ENCODE measurements around the gene TEX11. TPM values are rescaled to one million over a fixed set of nuclear protein-coding genes. Genes with fewer than 3 reads are reported as not detected.
A peak's percentile ranks its signal among the peaks of the same experiment; 100 is the strongest.
"Not testable (repeated sequence)": the region's sequence is repeated elsewhere in the genome, so short reads cannot be mapped to it uniquely, and the experiment has no call there.

The TEX11 gene
- total and polyA plus RNA-seq, 8 donors: 0.18 to 4.6 (median 1.6) TPM; not detected in 5

- no peak overlapping the region for H3K27ac ChIP-seq
- 53 to 100% (median 61%) methylated on average over 1 to 3 of the region's 3 CpGs for WGBS, 5 donors
- peaks cover 0 to 19% (median 0%) of the 10 kb centered on the region in 3 donors for H3K27me3 ChIP-seq
- H3K9me3 ChIP-seq: no peaks in the 10 kb centered on the region
- TF ChIP-seq EP300 (IDR thresholded peaks at IDR 0.05): no peak
- intact Hi-C loops (cut with DNase I; ENCODE audit: low total_unique reads): no loop called here
- H3K4me1 ChIP-seq: no peaks in the 10 kb centered on the region
- no peaks in the 10 kb centered on the region for H3K36me3 ChIP-seq
- peak in 1 of 2 donors; percentile 0 for DNase-seq
- H3K4me3 ChIP-seq: no peak overlapping the region
These were observed 81.8 kb downstream of the TEX11 start for GRCh38 chrX:70826715-70827114.

GRCh38 chrX:70825366-70825765, 83.1 kb downstream of the TEX11 start:
- Histone ChIP-seq H3K27ac (no peak overlapping the region), H3K9me3 (peaks cover 0 to 6% (median 2%) of the 10 kb centered on the region in 4 donors), H3K36me3 (no peaks in the 10 kb centered on the region), H3K4me1 (no peaks in the 10 kb centered on the region), H3K4me3 (no peak overlapping the region), H3K27me3 (peaks cover 0 to 14% (median 0%) of the 10 kb centered on the region in 3 donors)
- WGBS, 5 donors: 85 to 93% (median 89%) methylated on average over 4 of the region's 4 CpGs
- DNase-seq: no peak
- TF ChIP-seq POLR2AphosphoS5 (IDR thresholded peaks at IDR 0.05) (no peak), EP300 (IDR thresholded peaks at IDR 0.05) (no peak), CTCF (IDR thresholded peaks at IDR 0.05) (no peak), POLR2A (IDR thresholded peaks at IDR 0.05) (no peak)
- intact Hi-C loops (cut with DNase I; ENCODE audit: low total_unique reads): no loop called here

GRCh38 chrX:70808942-70809940, 99.3 kb downstream of the TEX11 start:
- DNase-seq: no peak
- intact Hi-C loops (cut with DNase I; ENCODE audit: low total_unique reads): no loop called here
- Histone ChIP-seq H3K4me3 (no peak overlapping the region), H3K9me3 (peaks cover 0 to 3% (median 0%) of the 10 kb centered on the region in 4 donors), H3K27me3 (no peaks in the 10 kb centered on the region), H3K4me1 (no peaks in the 10 kb centered on the region), H3K27ac (no peak overlapping the region), H3K36me3 (no peaks in the 10 kb centered on the region)
- 78 to 88% (median 87%) methylated on average over 11 of the region's 11 CpGs for WGBS, 5 donors
- TF ChIP-seq POLR2AphosphoS5 (IDR thresholded peaks at IDR 0.05) (no peak), EP300 (IDR thresholded peaks at IDR 0.05) (no peak), CTCF (IDR thresholded peaks at IDR 0.05) (no peak), POLR2A (IDR thresholded peaks at IDR 0.05) (no peak)

- 76 to 90% (median 83%) methylated on average over 7 to 8 of the region's 8 CpGs for WGBS, 5 donors
- no peak for TF ChIP-seq POLR2A (IDR thresholded peaks at IDR 0.05)
- TF ChIP-seq EP300 (IDR thresholded peaks at IDR 0.05): no peak
- TF ChIP-seq POLR2AphosphoS5 (IDR thresholded peaks at IDR 0.05): no peak
- TF ChIP-seq CTCF (IDR thresholded peaks at IDR 0.05): no peak
- no peaks in the 10 kb centered on the region for H3K36me3 ChIP-seq
- no peak overlapping the region for H3K4me3 ChIP-seq
- DNase-seq: no peak
- H3K4me1 ChIP-seq: no peaks in the 10 kb centered on the region
- H3K27ac ChIP-seq: no peak overlapping the region
- no peaks in the 10 kb centered on the region for H3K27me3 ChIP-seq
- intact Hi-C loops (cut with DNase I; ENCODE audit: low total_unique reads): no loop called here
- H3K9me3 ChIP-seq: no peaks in the 10 kb centered on the region
These were observed 102.4 kb downstream of the TEX11 start for GRCh38 chrX:70806081-70806480.

GRCh38 chrX:70796742-70797141, 111.8 kb downstream of the TEX11 start:
- H3K27me3 ChIP-seq; H3K4me3 ChIP-seq; H3K36me3 ChIP-seq; DNase-seq; H3K4me1 ChIP-seq; intact Hi-C loops (cut with DNase I; ENCODE audit: low total_unique reads); H3K9me3 ChIP-seq; H3K27ac ChIP-seq: not testable (repeated sequence)
- 34 to 56% (median 39%) methylated on average over 1 of the region's 1 CpG for WGBS, 5 donors

Measured in stomach (tissue), 9 donors.